Measurements from ENCODE around the gene ABTB2. TPM values are rescaled to one million over a fixed set of nuclear protein-coding genes. Genes with fewer than 3 reads are reported as not detected.

ABTB2 gene
- polyA plus RNA-seq, 1 donor from 2014 or later, result 0.68 TPM

DNA sequence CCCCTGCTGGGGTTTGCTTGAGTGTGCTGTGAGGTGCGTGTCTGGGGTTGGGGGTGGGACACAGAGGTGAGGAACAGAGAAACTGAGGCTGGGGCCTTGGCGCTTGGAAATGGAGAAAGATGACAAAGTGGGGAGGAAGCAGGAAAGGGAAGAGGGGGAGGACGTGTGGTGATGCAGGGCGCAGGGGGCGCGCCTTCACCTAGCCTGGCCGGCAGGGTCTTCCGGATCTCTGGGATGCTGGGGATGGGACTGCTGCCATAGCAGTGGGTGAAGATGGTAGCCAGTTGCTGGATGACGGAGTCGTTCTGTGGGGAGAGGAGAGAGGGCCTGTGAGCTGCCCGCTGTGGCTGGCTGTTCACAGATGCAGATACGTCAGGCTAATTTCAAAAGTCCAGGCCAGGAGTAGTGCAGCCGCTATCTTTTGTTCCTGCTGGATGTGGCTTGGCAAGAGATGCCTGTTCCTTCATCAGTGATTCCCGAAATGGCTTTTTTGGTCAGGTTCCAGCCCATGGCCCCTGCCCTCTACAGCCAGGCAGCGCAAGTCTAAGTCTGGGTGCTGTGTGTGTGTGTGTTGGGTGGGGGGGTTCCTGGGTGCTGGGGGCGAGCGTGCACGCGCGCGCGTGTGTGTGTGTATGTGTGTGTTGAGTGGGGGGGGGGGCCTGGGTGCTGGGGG is 197.6 kb downstream of the ABTB2 start:
- no peaks in the 10 kb centered on the region for H4K20me1 ChIP-seq (ENCODE audit: insufficient read depth)
- no peaks in the 10 kb centered on the region for H3K9me3 ChIP-seq (ENCODE audit: low read length)
- no peaks in the 10 kb centered on the region for H3K9me2 ChIP-seq (ENCODE audit: insufficient read depth, low read length)
- no peak overlapping the region for H3K9ac ChIP-seq (ENCODE audit: low read length)
- H3K79me2 ChIP-seq (replicated peaks; ENCODE audit: insufficient read depth, low read length), result no peaks in the 10 kb centered on the region
- no peaks in the 10 kb centered on the region for H3F3A ChIP-seq (ENCODE audit: insufficient read depth, low read length, poor library complexity, severe bottlenecking)
- H2AFZ ChIP-seq (ENCODE audit: low read depth, low read length), result no peak overlapping the region
- H3K27ac ChIP-seq (ENCODE audit: low read length), result no peak overlapping the region
- no peaks in the 10 kb centered on the region for H3K36me3 ChIP-seq (ENCODE audit: insufficient read depth, low read length)
- TF ChIP-seq, protein P1, sequence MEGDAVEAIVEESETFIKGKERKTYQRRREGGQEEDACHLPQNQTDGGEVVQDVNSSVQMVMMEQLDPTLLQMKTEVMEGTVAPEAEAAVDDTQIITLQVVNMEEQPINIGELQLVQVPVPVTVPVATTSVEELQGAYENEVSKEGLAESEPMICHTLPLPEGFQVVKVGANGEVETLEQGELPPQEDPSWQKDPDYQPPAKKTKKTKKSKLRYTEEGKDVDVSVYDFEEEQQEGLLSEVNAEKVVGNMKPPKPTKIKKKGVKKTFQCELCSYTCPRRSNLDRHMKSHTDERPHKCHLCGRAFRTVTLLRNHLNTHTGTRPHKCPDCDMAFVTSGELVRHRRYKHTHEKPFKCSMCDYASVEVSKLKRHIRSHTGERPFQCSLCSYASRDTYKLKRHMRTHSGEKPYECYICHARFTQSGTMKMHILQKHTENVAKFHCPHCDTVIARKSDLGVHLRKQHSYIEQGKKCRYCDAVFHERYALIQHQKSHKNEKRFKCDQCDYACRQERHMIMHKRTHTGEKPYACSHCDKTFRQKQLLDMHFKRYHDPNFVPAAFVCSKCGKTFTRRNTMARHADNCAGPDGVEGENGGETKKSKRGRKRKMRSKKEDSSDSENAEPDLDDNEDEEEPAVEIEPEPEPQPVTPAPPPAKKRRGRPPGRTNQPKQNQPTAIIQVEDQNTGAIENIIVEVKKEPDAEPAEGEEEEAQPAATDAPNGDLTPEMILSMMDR (IDR thresholded peaks at IDR 0.05; ENCODE audit: poor library complexity, severe bottlenecking), result no peak
- TF ChIP-seq RAD21 (conservative IDR thresholded peaks at IDR 0.05) (no peak), POLR2AphosphoS5 (IDR thresholded peaks at IDR 0.05) (no peak), EP300 (conservative IDR thresholded peaks at IDR 0.05; ENCODE audit: poor library complexity, severe bottlenecking) (no peak), TAF1 (IDR thresholded peaks at IDR 0.05; ENCODE audit: low read depth) (no peak), MXI1 (conservative IDR thresholded peaks at IDR 0.05; ENCODE audit: poor library complexity, severe bottlenecking) (no peak), SMC3 (conservative IDR thresholded peaks at IDR 0.05; ENCODE audit: poor library complexity) (no peak), EZH2 (IDR thresholded peaks at IDR 0.05; ENCODE audit: borderline replicate concordance, insufficient read depth, low read length, poor library complexity, severe bottlenecking) (no peak)
- TF ChIP-seq, protein P2, sequence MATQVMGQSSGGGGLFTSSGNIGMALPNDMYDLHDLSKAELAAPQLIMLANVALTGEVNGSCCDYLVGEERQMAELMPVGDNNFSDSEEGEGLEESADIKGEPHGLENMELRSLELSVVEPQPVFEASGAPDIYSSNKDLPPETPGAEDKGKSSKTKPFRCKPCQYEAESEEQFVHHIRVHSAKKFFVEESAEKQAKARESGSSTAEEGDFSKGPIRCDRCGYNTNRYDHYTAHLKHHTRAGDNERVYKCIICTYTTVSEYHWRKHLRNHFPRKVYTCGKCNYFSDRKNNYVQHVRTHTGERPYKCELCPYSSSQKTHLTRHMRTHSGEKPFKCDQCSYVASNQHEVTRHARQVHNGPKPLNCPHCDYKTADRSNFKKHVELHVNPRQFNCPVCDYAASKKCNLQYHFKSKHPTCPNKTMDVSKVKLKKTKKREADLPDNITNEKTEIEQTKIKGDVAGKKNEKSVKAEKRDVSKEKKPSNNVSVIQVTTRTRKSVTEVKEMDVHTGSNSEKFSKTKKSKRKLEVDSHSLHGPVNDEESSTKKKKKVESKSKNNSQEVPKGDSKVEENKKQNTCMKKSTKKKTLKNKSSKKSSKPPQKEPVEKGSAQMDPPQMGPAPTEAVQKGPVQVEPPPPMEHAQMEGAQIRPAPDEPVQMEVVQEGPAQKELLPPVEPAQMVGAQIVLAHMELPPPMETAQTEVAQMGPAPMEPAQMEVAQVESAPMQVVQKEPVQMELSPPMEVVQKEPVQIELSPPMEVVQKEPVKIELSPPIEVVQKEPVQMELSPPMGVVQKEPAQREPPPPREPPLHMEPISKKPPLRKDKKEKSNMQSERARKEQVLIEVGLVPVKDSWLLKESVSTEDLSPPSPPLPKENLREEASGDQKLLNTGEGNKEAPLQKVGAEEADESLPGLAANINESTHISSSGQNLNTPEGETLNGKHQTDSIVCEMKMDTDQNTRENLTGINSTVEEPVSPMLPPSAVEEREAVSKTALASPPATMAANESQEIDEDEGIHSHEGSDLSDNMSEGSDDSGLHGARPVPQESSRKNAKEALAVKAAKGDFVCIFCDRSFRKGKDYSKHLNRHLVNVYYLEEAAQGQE (IDR thresholded peaks at IDR 0.05; ENCODE audit: borderline replicate concordance), result no peak
- no peaks in the 10 kb centered on the region for H3K27me3 ChIP-seq (ENCODE audit: insufficient read depth, low read depth, low read length)
- H3K4me3 ChIP-seq (ENCODE audit: low read length), result no peak overlapping the region
- H3K4me2 ChIP-seq (ENCODE audit: low read length), result no peak overlapping the region

DNA sequence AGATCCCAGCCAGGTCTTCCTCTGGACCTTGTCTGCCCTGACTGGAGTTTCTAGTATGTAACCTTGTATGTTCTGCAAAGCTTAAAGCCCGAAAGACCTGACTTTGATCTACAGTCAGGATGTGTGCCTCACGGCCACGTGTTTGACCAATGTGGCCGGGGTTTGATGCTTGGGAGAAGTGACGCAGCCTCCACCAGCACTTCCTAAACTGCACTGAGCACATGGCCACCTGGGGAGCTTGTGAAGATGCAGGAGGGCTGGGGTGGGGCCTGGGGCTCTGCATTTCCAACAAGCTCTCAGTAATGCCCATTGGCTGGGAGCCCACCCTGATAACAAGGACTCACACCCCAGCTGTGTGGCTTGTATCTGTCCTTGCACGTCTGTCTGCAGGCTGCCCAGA is 199.1 kb downstream of the ABTB2 start:
- no peaks in the 10 kb centered on the region for H3K36me3 ChIP-seq (ENCODE audit: insufficient read depth, low read length)

More for the DNA sequence above, 199.1 kb downstream of the ABTB2 start:
- Histone ChIP-seq H3K79me2 (replicated peaks; ENCODE audit: insufficient read depth, low read length) (no peaks in the 10 kb centered on the region), H3K9ac (ENCODE audit: low read length) (no peak overlapping the region), H3K4me3 (ENCODE audit: low read length) (no peak overlapping the region), H3F3A (ENCODE audit: insufficient read depth, low read length, poor library complexity, severe bottlenecking) (no peaks in the 10 kb centered on the region), H3K27ac (ENCODE audit: low read length) (no peak overlapping the region), H4K20me1 (ENCODE audit: insufficient read depth) (no peaks in the 10 kb centered on the region), H3K27me3 (ENCODE audit: insufficient read depth, low read depth, low read length) (no peaks in the 10 kb centered on the region), H3K9me3 (ENCODE audit: low read length) (no peaks in the 10 kb centered on the region), H3K4me2 (ENCODE audit: low read length) (no peak overlapping the region), H2AFZ (ENCODE audit: low read depth, low read length) (no peak overlapping the region), H3K9me2 (ENCODE audit: insufficient read depth, low read length) (no peaks in the 10 kb centered on the region)
- TF ChIP-seq MXI1 (conservative IDR thresholded peaks at IDR 0.05; ENCODE audit: poor library complexity, severe bottlenecking) (no peak), TAF1 (IDR thresholded peaks at IDR 0.05; ENCODE audit: low read depth) (no peak), RAD21 (conservative IDR thresholded peaks at IDR 0.05) (no peak), POLR2AphosphoS5 (IDR thresholded peaks at IDR 0.05) (no peak), EP300 (conservative IDR thresholded peaks at IDR 0.05; ENCODE audit: poor library complexity, severe bottlenecking) (no peak), SMC3 (conservative IDR thresholded peaks at IDR 0.05; ENCODE audit: poor library complexity) (no peak), EZH2 (IDR thresholded peaks at IDR 0.05; ENCODE audit: borderline replicate concordance, insufficient read depth, low read length, poor library complexity, severe bottlenecking) (no peak)
- TF ChIP-seq, protein P2 (IDR thresholded peaks at IDR 0.05; ENCODE audit: borderline replicate concordance), result no peak
- TF ChIP-seq, protein P1 (IDR thresholded peaks at IDR 0.05; ENCODE audit: poor library complexity, severe bottlenecking), result no peak

Data from neural cell (in vitro differentiated cells).